NCI-H2029 (cell line): Measurements from ENCODE around the gene COL28A1.

Experiments
- DNase-seq: peaks from one replicate; lab custom pipeline; 2025; lab: John Stamatoyannopoulos, UW

Gene COL28A1

GRCh38 chr7:7330997-7331396 is 204.7 kb downstream of the COL28A1 start:
- DNase-seq, result no peak

GRCh38 chr7:7329326-7329725 is 206.3 kb downstream of the COL28A1 start:
- no peak for DNase-seq

- DNase-seq, result no peak
Measured at GRCh38 chr7:7327423-7327822, 208.2 kb downstream of the COL28A1 start.

- DNase-seq, result no peak
Measured at GRCh38 chr7:7324698-7325097, 211.0 kb downstream of the COL28A1 start.

- DNase-seq, result no peak
Measured at GRCh38 chr7:7323921-7324320, 211.8 kb downstream of the COL28A1 start.

GRCh38 chr7:7323352-7323751 is 212.3 kb downstream of the COL28A1 start:
- peak; percentile 93 for DNase-seq

- peak; percentile 74 for DNase-seq
Measured at GRCh38 chr7:7321681-7322080, 214.0 kb downstream of the COL28A1 start.

GRCh38 chr7:7318601-7319000 is 217.1 kb downstream of the COL28A1 start:
- no peak for DNase-seq

- no peak for DNase-seq
Measured at GRCh38 chr7:7317850-7318249, 217.8 kb downstream of the COL28A1 start.

- DNase-seq, result no peak
Measured at GRCh38 chr7:7315851-7316250, 219.8 kb downstream of the COL28A1 start.

GRCh38 chr7:7312323-7312722 is 223.3 kb downstream of the COL28A1 start:
- no peak for DNase-seq

- DNase-seq, result no peak
Measured at GRCh38 chr7:7311001-7311400, 224.7 kb downstream of the COL28A1 start.

GRCh38 chr7:7309203-7309602 is 226.5 kb downstream of the COL28A1 start:
- no peak for DNase-seq
